HepG2 (cell line): Measurements from ENCODE around the gene GGT1. TPM values are rescaled to one million over a fixed set of nuclear protein-coding genes. Genes with fewer than 3 reads are reported as not detected.
A peak's percentile ranks its signal among the peaks of the same experiment; 100 is the strongest.

ENCODE experiments used
- CHCHD3 ChIP-seq: sonication (generic); formaldehyde crosslinking; IDR thresholded peaks from 2 replicates; pipeline ENCODE4 v1.8.0; 2022; ENCODE audit warnings: mild to moderate bottlenecking, missing genetic modification reagents, moderate library complexity
- ELF3 ChIP-seq: IDR thresholded peaks from 2 replicates; pipeline ENCODE4 v1.6.1; 2016; ENCODE audit warnings: missing genetic modification reagents, missing compliant biosample characterization
- EZH2 ChIP-seq: conservative IDR thresholded peaks from 2 replicates; pipeline ENCODE4 v1.6.1; 2012; ENCODE audit warnings: mild to moderate bottlenecking, low read depth, low read length, moderate library complexity
- GTF2F1 ChIP-seq: fragments of 150-350 bp; IDR thresholded peaks from 2 replicates; pipeline ENCODE4 v1.6.1; 2014; ENCODE audit warnings: low read length
- HHEX ChIP-seq: IDR thresholded peaks from 2 replicates; pipeline ENCODE4 v1.6.1; 2016; ENCODE audit warnings: control low read depth
- HOXA5 ChIP-seq: sonication (generic); formaldehyde crosslinking; IDR thresholded peaks from 2 replicates; pipeline ENCODE4 v1.4.0; 2020; ENCODE audit warnings: missing genetic modification reagents
- IRF2 ChIP-seq: IDR thresholded peaks from 2 replicates; pipeline ENCODE4 v1.6.1; 2018; ENCODE audit warnings: missing genetic modification reagents, missing compliant biosample characterization
- KDM6A ChIP-seq: IDR thresholded peaks from 2 replicates; pipeline ENCODE4 v1.6.1; 2016; ENCODE audit warnings: low read depth
- MAFF ChIP-seq: IDR thresholded peaks from 2 replicates; pipeline ENCODE4 v1.6.1; 2011; ENCODE audit warnings: low read depth, low read length, improper control_type of control experiment
- NCOA5 ChIP-seq: sonication (generic); formaldehyde crosslinking; IDR thresholded peaks from 2 replicates; pipeline ENCODE4 v1.4.0; 2020; ENCODE audit warnings: missing genetic modification reagents
- NFKB2 ChIP-seq: sonication (generic); formaldehyde crosslinking; IDR thresholded peaks from 2 replicates; pipeline ENCODE4 v1.4.0; 2020; ENCODE audit warnings: missing genetic modification reagents, borderline replicate concordance
- PAX8 ChIP-seq: sonication (generic); formaldehyde crosslinking; IDR thresholded peaks from 2 replicates; pipeline ENCODE4 v1.8.0; 2022; ENCODE audit warnings: mild to moderate bottlenecking, missing genetic modification reagents, borderline replicate concordance
- RNF2 ChIP-seq: fragments of 450-650 bp; conservative IDR thresholded peaks from 2 replicates; pipeline ENCODE4 v1.6.1; 2016; ENCODE audit warnings: low read depth
- SNRNP70 ChIP-seq: fragments of 200-400 bp; formaldehyde crosslinking; IDR thresholded peaks from 2 replicates; pipeline ENCODE4 v1.6.1; 2017; ENCODE audit warnings: mild to moderate bottlenecking, low read depth, low read length, moderate library complexity
- SP4 ChIP-seq: sonication (generic); formaldehyde crosslinking; IDR thresholded peaks from 2 replicates; pipeline ENCODE4 v1.8.1; 2023; ENCODE audit warnings: mild to moderate bottlenecking, missing genetic modification reagents
- TMF1 ChIP-seq: sonication (generic); formaldehyde crosslinking; IDR thresholded peaks from 2 replicates; pipeline ENCODE4 v1.8.1; 2022; ENCODE audit warnings: low read depth, missing genetic modification reagents
- ZBTB3 ChIP-seq: sonication (generic); formaldehyde crosslinking; IDR thresholded peaks from 2 replicates; pipeline ENCODE4 v1.4.0; 2020; ENCODE audit warnings: low read depth, mild to moderate bottlenecking, moderate library complexity, missing genetic modification reagents, borderline replicate concordance
- ZNF451 ChIP-seq: sonication (generic); formaldehyde crosslinking; IDR thresholded peaks from 2 replicates; pipeline ENCODE4 v1.5.0; 2020; ENCODE audit warnings: mild to moderate bottlenecking, missing genetic modification reagents
- ZNF670 ChIP-seq: sonication (generic); formaldehyde crosslinking; IDR thresholded peaks from 2 replicates; pipeline ENCODE4 v1.8.0; 2022; ENCODE audit warnings: mild to moderate bottlenecking, missing genetic modification reagents, borderline replicate concordance
- ZNF674 ChIP-seq: sonication (generic); formaldehyde crosslinking; IDR thresholded peaks from 2 replicates; pipeline ENCODE4 v1.5.0; 2020; ENCODE audit warnings: low read depth, mild to moderate bottlenecking, missing genetic modification reagents
- ZSCAN21 ChIP-seq: sonication (generic); formaldehyde crosslinking; IDR thresholded peaks from 2 replicates; pipeline ENCODE4 v1.8.0; 2022; ENCODE audit warnings: mild to moderate bottlenecking, missing genetic modification reagents, moderate library complexity, borderline replicate concordance
- polyA plus RNA-seq, 8 experiments: library from polyadenylated mRNA; depleted of rRNA in 3 of 8; stranded (reverse) in 7 of 8; unstranded in 1 of 8; fragments of >200 nt; fragmentation: Illumina TruSeq in 4 of 8; extraction: Trizol in 4 of 8; gene quantifications; 2 replicates each; pipeline versions ENCODE4 v1.2.1 to v1.2.3, GENCODE V29; 2011 to 2016; ENCODE audit warnings: low read depth in 4 of 8, missing spikeins in 1 of 8, mixed read lengths in 1 of 8; ENCODE audit not compliant: insufficient read depth in 1 of 8
- total RNA-seq, 5 experiments: library from RNA; depleted of rRNA; stranded (reverse); fragments of >200 nt; fragmentation: Illumina TruSeq; extraction: Trizol; gene quantifications; 2 replicates each; pipeline ENCODE4 v1.2.3, GENCODE V29; 2016; ENCODE audit warnings: low read depth in 1 of 5
- TF ChIP-seq, protein P1 (sequence below): sonication (generic); formaldehyde crosslinking; IDR thresholded peaks from 2 replicates; pipeline ENCODE4 v1.8.1; 2022; ENCODE audit warnings: mild to moderate bottlenecking, missing genetic modification reagents
- TF ChIP-seq, protein P2 (sequence below): sonication (generic); formaldehyde crosslinking; IDR thresholded peaks from 2 replicates; pipeline ENCODE4 v1.4.0; 2020; ENCODE audit warnings: mild to moderate bottlenecking, missing genetic modification reagents

GGT1 gene
- total and polyA plus RNA-seq, 2 of the 13 experiments (the other 11 are each of a cell fraction or from before 2014, with no cell fraction given), result 29.9 to 103 TPM

GRCh38 chr22:24554313-24555164, 48.5 kb upstream of the GGT1 start, which contains the start of gene GUCD1 (continued):
- TF ChIP-seq GTF2F1 (no peak), SP4 (peak; percentile 64), HOXA5 (CRISPR knock-in tag) (peak; percentile 55; the same call in 1 of the 2 replicates), ZNF674 (CRISPR knock-in tag) (no peak), KDM6A (CRISPR knock-in tag) (0 out of 2 replicates have a peak, but pooled peaks have one; percentile 18), CHCHD3 (0 out of 2 replicates have a peak, but pooled peaks have one; percentile 71), NFKB2 (no peak; the same call in 1 of the 2 replicates), HHEX (CRISPR knock-in tag) (no peak), ZNF670 (0 out of 2 replicates have a peak, but pooled peaks have one; percentile 0), TMF1 (CRISPR knock-in tag) (no peak), ZNF451 (CRISPR knock-in tag) (0 out of 2 replicates have a peak, but pooled peaks have one; percentile 52), IRF2 (CRISPR knock-in tag) (no peak), SNRNP70 (no peak), EZH2 (no peak), ZSCAN21 (CRISPR knock-in tag) (peak; percentile 64; the same call in 1 of the 2 replicates), NCOA5 (CRISPR knock-in tag) (no peak), PAX8 (no peak), RNF2 (no peak), ZBTB3 (CRISPR knock-in tag) (no peak), ELF3 (peak; percentile 5; the same call in 1 of the 2 replicates), MAFF (no peak)
- TF ChIP-seq, protein P1, sequence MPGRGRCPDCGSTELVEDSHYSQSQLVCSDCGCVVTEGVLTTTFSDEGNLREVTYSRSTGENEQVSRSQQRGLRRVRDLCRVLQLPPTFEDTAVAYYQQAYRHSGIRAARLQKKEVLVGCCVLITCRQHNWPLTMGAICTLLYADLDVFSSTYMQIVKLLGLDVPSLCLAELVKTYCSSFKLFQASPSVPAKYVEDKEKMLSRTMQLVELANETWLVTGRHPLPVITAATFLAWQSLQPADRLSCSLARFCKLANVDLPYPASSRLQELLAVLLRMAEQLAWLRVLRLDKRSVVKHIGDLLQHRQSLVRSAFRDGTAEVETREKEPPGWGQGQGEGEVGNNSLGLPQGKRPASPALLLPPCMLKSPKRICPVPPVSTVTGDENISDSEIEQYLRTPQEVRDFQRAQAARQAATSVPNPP (CRISPR knock-in tag), result no peak
- TF ChIP-seq, protein P2, sequence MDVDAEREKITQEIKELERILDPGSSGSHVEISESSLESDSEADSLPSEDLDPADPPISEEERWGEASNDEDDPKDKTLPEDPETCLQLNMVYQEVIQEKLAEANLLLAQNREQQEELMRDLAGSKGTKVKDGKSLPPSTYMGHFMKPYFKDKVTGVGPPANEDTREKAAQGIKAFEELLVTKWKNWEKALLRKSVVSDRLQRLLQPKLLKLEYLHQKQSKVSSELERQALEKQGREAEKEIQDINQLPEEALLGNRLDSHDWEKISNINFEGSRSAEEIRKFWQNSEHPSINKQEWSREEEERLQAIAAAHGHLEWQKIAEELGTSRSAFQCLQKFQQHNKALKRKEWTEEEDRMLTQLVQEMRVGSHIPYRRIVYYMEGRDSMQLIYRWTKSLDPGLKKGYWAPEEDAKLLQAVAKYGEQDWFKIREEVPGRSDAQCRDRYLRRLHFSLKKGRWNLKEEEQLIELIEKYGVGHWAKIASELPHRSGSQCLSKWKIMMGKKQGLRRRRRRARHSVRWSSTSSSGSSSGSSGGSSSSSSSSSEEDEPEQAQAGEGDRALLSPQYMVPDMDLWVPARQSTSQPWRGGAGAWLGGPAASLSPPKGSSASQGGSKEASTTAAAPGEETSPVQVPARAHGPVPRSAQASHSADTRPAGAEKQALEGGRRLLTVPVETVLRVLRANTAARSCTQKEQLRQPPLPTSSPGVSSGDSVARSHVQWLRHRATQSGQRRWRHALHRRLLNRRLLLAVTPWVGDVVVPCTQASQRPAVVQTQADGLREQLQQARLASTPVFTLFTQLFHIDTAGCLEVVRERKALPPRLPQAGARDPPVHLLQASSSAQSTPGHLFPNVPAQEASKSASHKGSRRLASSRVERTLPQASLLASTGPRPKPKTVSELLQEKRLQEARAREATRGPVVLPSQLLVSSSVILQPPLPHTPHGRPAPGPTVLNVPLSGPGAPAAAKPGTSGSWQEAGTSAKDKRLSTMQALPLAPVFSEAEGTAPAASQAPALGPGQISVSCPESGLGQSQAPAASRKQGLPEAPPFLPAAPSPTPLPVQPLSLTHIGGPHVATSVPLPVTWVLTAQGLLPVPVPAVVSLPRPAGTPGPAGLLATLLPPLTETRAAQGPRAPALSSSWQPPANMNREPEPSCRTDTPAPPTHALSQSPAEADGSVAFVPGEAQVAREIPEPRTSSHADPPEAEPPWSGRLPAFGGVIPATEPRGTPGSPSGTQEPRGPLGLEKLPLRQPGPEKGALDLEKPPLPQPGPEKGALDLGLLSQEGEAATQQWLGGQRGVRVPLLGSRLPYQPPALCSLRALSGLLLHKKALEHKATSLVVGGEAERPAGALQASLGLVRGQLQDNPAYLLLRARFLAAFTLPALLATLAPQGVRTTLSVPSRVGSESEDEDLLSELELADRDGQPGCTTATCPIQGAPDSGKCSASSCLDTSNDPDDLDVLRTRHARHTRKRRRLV (CRISPR knock-in tag), result peak; percentile 48; the same call in 1 of the 2 replicates
